Myometrial cell (primary cell): ENCODE data around the gene HARS1. TPM values are rescaled to one million over a fixed set of nuclear protein-coding genes. Genes with fewer than 3 reads are reported as not detected.

Source experiments
- total RNA-seq: library from RNA; depleted of rRNA; stranded (reverse); fragments of >200 nt; gene quantifications from 2 replicates; pipeline ENCODE4 v1.2.3, GENCODE V29; 2015

Gene HARS1, protein sequence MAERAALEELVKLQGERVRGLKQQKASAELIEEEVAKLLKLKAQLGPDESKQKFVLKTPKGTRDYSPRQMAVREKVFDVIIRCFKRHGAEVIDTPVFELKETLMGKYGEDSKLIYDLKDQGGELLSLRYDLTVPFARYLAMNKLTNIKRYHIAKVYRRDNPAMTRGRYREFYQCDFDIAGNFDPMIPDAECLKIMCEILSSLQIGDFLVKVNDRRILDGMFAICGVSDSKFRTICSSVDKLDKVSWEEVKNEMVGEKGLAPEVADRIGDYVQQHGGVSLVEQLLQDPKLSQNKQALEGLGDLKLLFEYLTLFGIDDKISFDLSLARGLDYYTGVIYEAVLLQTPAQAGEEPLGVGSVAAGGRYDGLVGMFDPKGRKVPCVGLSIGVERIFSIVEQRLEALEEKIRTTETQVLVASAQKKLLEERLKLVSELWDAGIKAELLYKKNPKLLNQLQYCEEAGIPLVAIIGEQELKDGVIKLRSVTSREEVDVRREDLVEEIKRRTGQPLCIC
- 103 TPM in 2 replicates for total RNA-seq

DNA sequence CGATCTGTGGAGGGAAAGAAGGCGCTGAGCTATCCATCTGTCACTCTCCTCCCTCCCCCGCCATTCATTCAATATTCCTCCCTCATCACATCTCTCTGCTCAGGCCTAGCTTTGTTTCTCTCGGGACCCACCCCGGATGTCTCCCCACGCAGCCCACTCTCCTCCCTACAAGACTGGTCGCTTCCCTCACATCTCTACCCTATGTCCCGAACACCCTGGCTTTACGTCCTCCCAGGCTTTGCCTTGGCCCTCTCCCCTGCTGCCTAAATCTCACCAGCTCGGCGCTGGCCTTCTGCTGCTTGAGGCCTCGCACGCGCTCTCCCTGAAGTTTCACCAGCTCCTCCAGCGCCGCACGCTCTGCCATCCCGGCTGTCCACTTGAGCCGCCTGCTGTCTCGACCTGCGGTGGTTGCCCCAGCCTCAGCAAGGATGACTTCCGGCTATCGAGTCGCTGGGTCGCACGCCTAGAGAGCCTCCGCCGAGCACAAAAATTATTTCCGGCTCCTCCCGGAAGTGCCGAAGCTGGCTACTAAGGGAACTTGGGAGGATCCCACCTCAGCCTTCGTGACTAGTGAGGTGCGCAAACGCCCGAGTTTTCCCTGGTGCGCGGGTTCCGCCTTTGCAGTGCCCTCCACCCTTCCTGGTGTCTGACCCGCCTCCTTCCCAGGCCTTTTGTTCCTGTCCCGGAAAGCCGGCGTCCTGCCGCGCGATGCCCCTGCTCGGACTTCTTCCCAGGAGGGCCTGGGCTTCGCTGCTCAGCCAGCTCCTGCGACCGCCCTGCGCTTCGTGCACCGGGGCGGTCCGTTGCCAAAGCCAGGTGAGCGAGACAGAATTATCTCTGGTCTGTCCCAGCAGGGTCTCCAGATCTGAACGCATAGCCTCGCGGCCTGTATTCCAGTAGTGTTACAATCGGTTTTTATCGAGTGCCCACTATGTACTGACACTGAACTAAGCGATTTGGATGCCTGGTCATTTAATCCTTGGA lies at the start of gene HARS1, which contains the start of gene HARS2:
TSS of gene HARS1 (minus strand) at position 430 of the 984 bp plus-strand sequence. CDS start at position 364, 66 bp downstream.
TSS of gene HARS2 (plus strand) at position 515 of the 984 bp plus-strand sequence. CDS start at position 709, 194 bp downstream.

DNA sequence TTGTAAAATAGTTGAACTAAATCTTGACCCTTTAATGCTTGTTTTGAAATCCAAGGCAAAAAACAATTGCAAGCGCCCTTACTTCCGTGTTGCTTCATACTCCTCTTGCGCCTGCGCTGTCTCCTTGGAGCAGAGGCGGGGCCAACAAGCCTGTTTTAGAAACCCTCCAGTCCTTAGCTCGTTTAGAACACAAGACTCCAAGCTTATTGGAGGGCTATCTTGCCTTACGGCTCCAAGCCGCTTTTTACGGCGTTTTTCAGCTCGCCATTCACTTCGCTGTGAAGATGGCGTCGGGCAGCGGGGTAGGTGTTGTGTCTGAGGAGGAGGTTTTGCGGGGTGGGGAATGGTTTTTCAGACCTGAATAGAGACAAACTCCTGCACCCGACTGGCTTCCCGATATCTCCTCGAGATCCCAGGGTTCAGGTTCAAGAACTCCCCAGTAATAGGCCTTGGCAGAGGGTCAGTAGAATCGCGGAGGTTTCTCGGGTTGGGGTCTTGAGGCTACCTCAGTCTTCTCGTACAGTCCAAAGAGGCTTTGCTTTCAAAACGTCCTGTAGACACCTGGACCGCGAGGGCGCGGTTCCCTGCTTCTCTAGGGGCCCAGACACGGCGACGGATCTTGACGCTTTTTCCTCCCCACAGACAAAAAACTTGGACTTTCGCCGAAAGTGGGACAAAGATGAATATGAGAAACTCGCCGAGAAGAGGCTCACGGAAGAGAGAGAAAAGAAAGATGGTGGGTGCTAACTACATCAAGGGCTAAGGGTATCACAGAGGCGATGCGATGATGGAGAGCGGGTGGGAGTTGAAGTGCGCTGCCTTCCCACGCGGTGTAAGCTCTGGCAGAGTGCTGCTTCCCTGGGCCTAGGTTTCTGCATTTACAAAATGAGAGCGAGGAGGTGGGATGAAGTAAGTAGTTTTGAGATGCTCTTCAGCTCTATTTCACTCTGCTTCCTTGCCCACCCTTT lies 9.3 kb upstream of the HARS1 start, which contains the start of gene ZMAT2:
TSS of gene ZMAT2 (plus strand) at position 271 of the 968 bp plus-strand sequence. CDS start at position 285, 14 bp downstream.

DNA sequence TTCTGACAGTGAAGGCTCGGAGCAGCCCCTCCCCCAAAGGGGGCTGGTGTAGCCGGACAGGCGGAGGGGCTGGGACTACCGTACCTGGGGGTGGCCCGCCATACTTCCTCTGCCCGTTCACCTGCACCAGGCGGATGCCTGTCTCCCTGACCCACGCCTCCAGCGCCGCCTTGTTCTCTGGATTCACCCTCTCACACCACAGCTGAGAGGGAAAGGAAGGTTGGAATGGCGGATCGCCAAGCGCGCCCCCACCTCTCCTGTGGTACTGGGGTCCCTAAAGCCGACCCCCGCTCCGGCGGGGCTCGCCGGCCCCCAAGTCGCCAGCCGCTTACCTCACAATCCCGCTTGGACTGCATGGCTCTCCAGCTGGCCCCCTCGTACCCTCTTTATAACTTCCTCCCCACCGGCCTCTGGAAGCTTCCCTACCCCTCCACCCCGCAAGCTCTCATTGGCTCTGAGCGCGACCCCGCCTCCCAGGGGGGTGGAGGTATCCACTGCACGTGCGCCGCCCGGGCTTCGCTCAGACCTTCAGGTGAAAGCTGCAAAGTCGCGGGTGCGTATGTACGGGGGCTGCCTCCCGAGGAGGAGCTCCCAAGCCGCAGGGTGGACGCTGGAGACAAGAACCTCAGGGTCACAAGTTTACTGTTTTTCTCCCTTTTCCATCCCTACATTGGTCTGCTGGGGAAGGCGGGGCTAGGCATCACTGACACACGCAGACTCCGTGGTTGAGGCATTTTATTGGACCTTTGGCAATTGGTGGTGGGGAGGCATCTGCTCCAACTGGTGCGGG lies 17.8 kb downstream of the HARS1 start, which contains the start of gene DND1:
TSS of gene DND1 (minus strand) at position 390 of the 790 bp plus-strand sequence. CDS start at position 356, 34 bp downstream.

DNA sequence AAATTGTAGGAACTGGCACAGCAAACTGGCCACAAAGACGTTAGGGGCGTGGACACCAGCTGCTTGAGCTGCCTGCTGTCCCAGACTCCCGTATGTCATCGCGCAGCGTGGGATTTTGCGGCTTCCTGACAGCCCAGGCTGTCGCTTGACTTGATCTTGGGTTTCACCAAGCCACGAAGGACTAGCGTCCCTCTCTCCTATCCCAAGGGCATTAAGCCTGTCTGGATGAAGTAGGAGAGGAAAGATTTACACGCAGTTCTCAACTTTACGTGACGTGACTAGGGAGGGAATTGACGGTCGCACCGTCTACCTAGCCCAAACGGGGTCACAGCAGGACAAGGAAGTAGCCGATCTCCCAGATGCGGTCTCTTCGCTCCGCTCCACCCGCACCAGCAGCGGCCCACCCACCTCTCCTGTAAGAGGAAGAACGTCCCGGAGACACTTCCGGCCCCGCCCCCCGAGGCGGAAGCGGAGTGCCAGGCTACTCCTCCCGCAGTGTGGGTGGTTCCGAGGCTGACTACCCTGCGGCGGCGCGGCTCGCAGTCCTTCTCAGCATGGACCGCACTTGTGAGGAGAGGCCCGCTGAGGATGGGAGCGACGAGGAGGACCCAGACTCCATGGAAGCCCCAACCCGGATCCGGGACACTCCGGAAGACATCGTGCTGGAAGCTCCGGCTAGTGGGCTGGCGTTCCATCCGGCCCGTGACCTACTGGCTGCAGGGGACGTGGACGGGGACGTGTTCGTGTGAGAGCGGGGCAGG lies 26.6 kb downstream of the HARS1 start, which contains the start of gene WDR55:
TSS of gene WDR55 (plus strand) at position 546 of the 761 bp plus-strand sequence. CDS start at position 555, 9 bp downstream.

DNA sequence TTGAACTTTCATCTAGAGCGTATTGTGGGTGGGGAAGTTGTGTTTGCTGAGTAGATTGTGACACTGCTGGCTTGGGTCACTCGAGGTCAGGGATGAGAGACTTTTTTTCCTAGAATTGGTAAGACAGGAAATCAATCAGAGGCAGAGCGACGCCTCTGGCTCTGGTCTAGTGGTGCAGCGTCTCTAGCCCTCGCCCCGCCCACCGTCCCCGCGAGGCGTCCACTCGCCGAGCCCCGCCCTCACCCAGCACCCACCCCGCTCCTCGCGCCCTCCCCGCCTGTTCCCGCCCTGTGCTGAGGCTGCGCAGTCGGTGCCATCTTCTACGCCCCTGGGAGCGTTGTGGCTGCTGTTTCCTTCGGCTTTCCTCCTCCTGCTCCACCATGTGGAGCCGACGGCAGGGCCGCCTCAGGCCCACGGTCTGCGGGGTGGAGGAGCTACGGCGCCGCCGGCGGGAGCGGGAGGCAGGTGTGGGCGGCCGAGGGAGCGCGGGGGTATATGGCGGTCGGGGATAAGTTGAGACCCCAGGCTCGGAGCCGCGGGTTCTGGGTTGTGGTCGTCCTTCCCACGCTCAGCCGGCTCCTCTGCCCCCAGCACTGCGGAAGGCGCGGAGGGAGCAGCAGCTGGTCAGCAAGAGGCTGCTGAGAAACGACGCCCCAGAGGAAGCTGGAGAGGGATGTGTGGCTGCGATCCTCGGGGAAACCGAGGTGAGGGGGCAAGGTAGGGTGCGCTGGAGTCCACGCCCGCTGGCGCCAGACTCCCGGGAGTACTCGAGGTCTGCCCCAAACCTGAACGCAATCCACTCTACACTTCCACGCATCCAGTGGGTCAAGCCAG lies 51.8 kb downstream of the HARS1 start, which contains the start of gene TMCO6:
TSS of gene TMCO6 (plus strand) at position 304 of the 834 bp plus-strand sequence. CDS start at position 381, 77 bp downstream.

DNA sequence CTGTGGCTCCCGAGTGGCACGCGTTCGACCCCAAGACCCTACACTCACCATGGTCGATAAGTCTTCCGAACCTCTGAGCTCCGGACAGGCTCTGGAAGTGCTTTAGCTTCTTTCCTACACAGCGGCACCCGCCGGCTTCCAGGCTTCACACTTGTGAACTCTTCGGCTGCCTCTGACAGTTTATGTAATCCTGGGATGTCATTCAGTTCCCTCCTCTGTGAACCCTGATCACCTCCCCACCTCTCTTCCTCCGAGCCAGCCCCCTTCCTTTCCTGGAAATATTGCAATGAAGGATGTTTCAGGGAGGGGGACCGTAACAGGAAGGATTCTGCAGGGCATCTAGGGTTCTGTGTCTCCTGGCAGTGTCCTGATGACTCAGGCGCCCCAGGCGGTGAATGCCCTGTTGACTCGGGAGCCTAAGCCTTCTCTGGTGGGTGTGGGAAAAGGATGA lies 58.1 kb downstream of the HARS1 start, which contains the start of gene CD14:
TSS of gene CD14 (minus strand) at position 155 of the 451 bp plus-strand sequence. CDS start at position 51, 104 bp downstream.

Other genes starting within 250 kb of the HARS1 start
- 0.53 and 3.5 TPM in 2 replicates for gene EIF4EBP3, start 143.7 kb downstream of the HARS1 start, total RNA-seq
- gene SRA1, start 133.9 kb downstream of the HARS1 start, total RNA-seq: 50.2 and 66.6 TPM in 2 replicates
- 6.0 and 12.7 TPM in 2 replicates for gene APBB3, start 126.8 kb downstream of the HARS1 start, total RNA-seq
- 32.8 and 38.3 TPM in 2 replicates for gene SLC35A4, start 126.5 kb downstream of the HARS1 start, total RNA-seq
- 0.18 TPM in 1 of 2 replicates, not detected in the other for gene CD14, start 58.2 kb downstream of the HARS1 start, total RNA-seq
- gene TMCO6, start 51.9 kb downstream of the HARS1 start, total RNA-seq: 42.1 and 44.5 TPM in 2 replicates
- gene NDUFA2, start 43.7 kb downstream of the HARS1 start, total RNA-seq: 55.4 and 63.6 TPM in 2 replicates
- 71.5 and 105 TPM in 2 replicates for gene IK, start 43.5 kb downstream of the HARS1 start, total RNA-seq
- 23.9 and 40.4 TPM in 2 replicates for gene WDR55, start 26.5 kb downstream of the HARS1 start, total RNA-seq
- 0.18 and 0.29 TPM in 2 replicates for gene DND1, start 17.8 kb downstream of the HARS1 start, total RNA-seq
- gene HARS2, start 85 bp upstream of the HARS1 start, total RNA-seq: 29.7 and 33.5 TPM in 2 replicates
- gene ZMAT2, start 9.1 kb upstream of the HARS1 start, total RNA-seq: 37.2 and 37.7 TPM in 2 replicates
- not detected in 2 replicates for gene PCDHA1, start 94.8 kb upstream of the HARS1 start, total RNA-seq
- gene PCDHA2, start 103.5 kb upstream of the HARS1 start, total RNA-seq: not detected in 2 replicates
- gene PCDHA3, start 109.7 kb upstream of the HARS1 start, total RNA-seq: 0.18 and 0.58 TPM in 2 replicates
- 0.35 TPM in 1 of 2 replicates, not detected in the other for gene PCDHA4, start 115.7 kb upstream of the HARS1 start, total RNA-seq
- not detected in 2 replicates for gene PCDHA5, start 130.2 kb upstream of the HARS1 start, total RNA-seq
- under 0.01 TPM in 1 of 2 replicates, not detected in the other for gene PCDHA6, start 136.6 kb upstream of the HARS1 start, total RNA-seq
- gene PCDHA7, start 142.9 kb upstream of the HARS1 start, total RNA-seq: 0.71 TPM in 1 of 2 replicates, not detected in the other
- gene PCDHA8, start 149.8 kb upstream of the HARS1 start, total RNA-seq: not detected in 2 replicates
- gene PCDHA9, start 157.0 kb upstream of the HARS1 start, total RNA-seq: not detected in 2 replicates
- gene PCDHA10, start 164.5 kb upstream of the HARS1 start, total RNA-seq: not detected in 2 replicates
- not detected in 2 replicates for gene PCDHA11, start 177.6 kb upstream of the HARS1 start, total RNA-seq
- not detected in 2 replicates for gene PCDHA12, start 183.9 kb upstream of the HARS1 start, total RNA-seq
- gene PCDHA13, start 190.8 kb upstream of the HARS1 start, total RNA-seq: not detected in 2 replicates
- gene PCDHAC1, start 234.9 kb upstream of the HARS1 start, total RNA-seq: not detected in 2 replicates